Measurements from ENCODE around the gene RAB3D. TPM values are rescaled to one million over a fixed set of nuclear protein-coding genes. Genes with fewer than 3 reads are reported as not detected.

Gene RAB3D
- polyA plus RNA-seq, 2 donors = 21.7 to 25.7 TPM

- Histone ChIP-seq H3K9me3 (ENCODE audit: control insufficient read depth in 2 of 2, insufficient read depth in 1 of 2, low read depth in 1 of 2, low read length in 1 of 2) (no peaks in the 10 kb centered on the region), H3K27ac (ENCODE audit: low read depth in 2 of 2, low read length in 1 of 2) (peak overlapping the region; percentile 29 to 81), H3K4me1 (ENCODE audit: control insufficient read depth in 2 of 2, insufficient read depth in 2 of 2, low read length in 1 of 2) (peaks cover 17 to 31% of the 10 kb centered on the region in 2 donors), H3K36me3 (ENCODE audit: control insufficient read depth in 2 of 2, insufficient read depth in 2 of 2, low read length in 1 of 2) (peaks cover 0 to 4% of the 10 kb centered on the region in 2 donors), H3K4me3 (ENCODE audit: low read depth in 1 of 2, low read length in 2 of 2) (no peak overlapping the region), H3K27me3 (ENCODE audit: control insufficient read depth in 1 of 2, insufficient read depth in 2 of 2, low read length in 2 of 2) (peaks cover 0 to 7% of the 10 kb centered on the region in 2 donors)
- 45 to 47% methylated on average over 8 of the region's 8 CpGs for WGBS, 2 donors
Measured at GRCh38 chr19:11378319-11379189, 39.1 kb upstream of the RAB3D start.

GRCh38 chr19:11377756-11378155, 38.3 kb upstream of the RAB3D start:
- H3K27ac ChIP-seq (ENCODE audit: low read depth in 2 of 2, low read length in 1 of 2) = peak overlapping the region; percentile 20 to 66
- H3K4me1 ChIP-seq (ENCODE audit: control insufficient read depth in 2 of 2, insufficient read depth in 2 of 2, low read length in 1 of 2) = peaks cover 11 to 28% of the 10 kb centered on the region in 2 donors
- H3K4me3 ChIP-seq (ENCODE audit: low read depth in 1 of 2, low read length in 2 of 2) = no peak overlapping the region
- WGBS, 2 donors = 80 to 90% methylated on average over 3 of the region's 3 CpGs
- H3K9me3 ChIP-seq (ENCODE audit: control insufficient read depth in 2 of 2, insufficient read depth in 1 of 2, low read depth in 1 of 2, low read length in 1 of 2) = no peaks in the 10 kb centered on the region
- peaks cover 0 to 4% of the 10 kb centered on the region in 2 donors for H3K36me3 ChIP-seq (ENCODE audit: control insufficient read depth in 2 of 2, insufficient read depth in 2 of 2, low read length in 1 of 2)
- no peaks in the 10 kb centered on the region for H3K27me3 ChIP-seq (ENCODE audit: control insufficient read depth in 1 of 2, insufficient read depth in 2 of 2, low read length in 2 of 2)

- H3K4me3 ChIP-seq (ENCODE audit: low read depth in 1 of 2, low read length in 2 of 2) = no peak overlapping the region
- peak overlapping the region; percentile 17 to 66 for H3K27ac ChIP-seq (ENCODE audit: low read depth in 2 of 2, low read length in 1 of 2)
- H3K4me1 ChIP-seq (ENCODE audit: control insufficient read depth in 2 of 2, insufficient read depth in 2 of 2, low read length in 1 of 2) = peaks cover 11 to 26% of the 10 kb centered on the region in 2 donors
- peaks cover 0 to 4% of the 10 kb centered on the region in 2 donors for H3K36me3 ChIP-seq (ENCODE audit: control insufficient read depth in 2 of 2, insufficient read depth in 2 of 2, low read length in 1 of 2)
- no peaks in the 10 kb centered on the region for H3K27me3 ChIP-seq (ENCODE audit: control insufficient read depth in 1 of 2, insufficient read depth in 2 of 2, low read length in 2 of 2)
- H3K9me3 ChIP-seq (ENCODE audit: control insufficient read depth in 2 of 2, insufficient read depth in 1 of 2, low read depth in 1 of 2, low read length in 1 of 2) = no peaks in the 10 kb centered on the region
Measured at GRCh38 chr19:11377237-11377636, 37.8 kb upstream of the RAB3D start.

- Histone ChIP-seq H3K27ac (ENCODE audit: low read depth in 2 of 2, low read length in 1 of 2) (peak overlapping the region; percentile 88 to 100), H3K9me3 (ENCODE audit: control insufficient read depth in 2 of 2, insufficient read depth in 1 of 2, low read depth in 1 of 2, low read length in 1 of 2) (no peaks in the 10 kb centered on the region), H3K36me3 (ENCODE audit: control insufficient read depth in 2 of 2, insufficient read depth in 2 of 2, low read length in 1 of 2) (peaks cover 0 to 4% of the 10 kb centered on the region in 2 donors), H3K27me3 (ENCODE audit: control insufficient read depth in 1 of 2, insufficient read depth in 2 of 2, low read length in 2 of 2) (no peaks in the 10 kb centered on the region), H3K4me3 (ENCODE audit: low read depth in 1 of 2, low read length in 2 of 2) (peak overlapping the region; percentile 38 to 48), H3K4me1 (ENCODE audit: control insufficient read depth in 2 of 2, insufficient read depth in 2 of 2, low read length in 1 of 2) (peaks cover 9 to 19% of the 10 kb centered on the region in 2 donors)
- WGBS, 2 donors = 9 to 10% methylated on average over 27 of the region's 27 CpGs
Measured at GRCh38 chr19:11375143-11375948, 35.9 kb upstream of the RAB3D start.

- peak within 1 kb of the TSS; percentile 98 to 100 for H3K27ac ChIP-seq (ENCODE audit: low read depth in 2 of 2, low read length in 1 of 2)
- 0 to 1% methylated on average over 44 of the region's 44 CpGs for WGBS, 2 donors
- peak within 1 kb of the TSS; percentile 72 to 77 for H3K4me3 ChIP-seq (ENCODE audit: low read depth in 1 of 2, low read length in 2 of 2)
- H3K27me3 ChIP-seq (ENCODE audit: control insufficient read depth in 1 of 2, insufficient read depth in 2 of 2, low read length in 2 of 2) = no peaks in the 10 kb centered on the region
- H3K36me3 ChIP-seq (ENCODE audit: control insufficient read depth in 2 of 2, insufficient read depth in 2 of 2, low read length in 1 of 2) = peaks cover 0 to 4% of the 10 kb centered on the region in 2 donors
- peaks cover 9 to 19% of the 10 kb centered on the region in 2 donors for H3K4me1 ChIP-seq (ENCODE audit: control insufficient read depth in 2 of 2, insufficient read depth in 2 of 2, low read length in 1 of 2)
- H3K9me3 ChIP-seq (ENCODE audit: control insufficient read depth in 2 of 2, insufficient read depth in 1 of 2, low read depth in 1 of 2, low read length in 1 of 2) = no peaks in the 10 kb centered on the region
Measured at GRCh38 chr19:11374433-11375142, 35.1 kb upstream of the RAB3D start, which contains the start of gene SWSAP1. TSS of gene SWSAP1 (plus strand) at chr19:11374666. CDS start at chr19:11374681, 15 bp downstream.

- WGBS, 2 donors = 35 to 48% methylated on average over 11 of the region's 11 CpGs
- H3K9me3 ChIP-seq (ENCODE audit: control insufficient read depth in 2 of 2, insufficient read depth in 1 of 2, low read depth in 1 of 2, low read length in 1 of 2) = no peaks in the 10 kb centered on the region
- H3K27me3 ChIP-seq (ENCODE audit: control insufficient read depth in 1 of 2, insufficient read depth in 2 of 2, low read length in 2 of 2) = no peaks in the 10 kb centered on the region
- H3K27ac ChIP-seq (ENCODE audit: low read depth in 2 of 2, low read length in 1 of 2) = peak overlapping the region; percentile 98 to 100
- peaks cover 0 to 4% of the 10 kb centered on the region in 2 donors for H3K36me3 ChIP-seq (ENCODE audit: control insufficient read depth in 2 of 2, insufficient read depth in 2 of 2, low read length in 1 of 2)
- H3K4me1 ChIP-seq (ENCODE audit: control insufficient read depth in 2 of 2, insufficient read depth in 2 of 2, low read length in 1 of 2) = peaks cover 9 to 19% of the 10 kb centered on the region in 2 donors
- peak overlapping the region; percentile 72 to 77 for H3K4me3 ChIP-seq (ENCODE audit: low read depth in 1 of 2, low read length in 2 of 2)
Measured at GRCh38 chr19:11373885-11374432, 34.5 kb upstream of the RAB3D start.

- Histone ChIP-seq H3K36me3 (ENCODE audit: control insufficient read depth in 2 of 2, insufficient read depth in 2 of 2, low read length in 1 of 2) (peaks cover 0 to 3% of the 10 kb centered on the region in 2 donors), H3K9me3 (ENCODE audit: control insufficient read depth in 2 of 2, insufficient read depth in 1 of 2, low read depth in 1 of 2, low read length in 1 of 2) (no peaks in the 10 kb centered on the region), H3K4me3 (ENCODE audit: low read depth in 1 of 2, low read length in 2 of 2) (no peak overlapping the region), H3K27ac (ENCODE audit: low read depth in 2 of 2, low read length in 1 of 2) (no peak overlapping the region), H3K27me3 (ENCODE audit: control insufficient read depth in 1 of 2, insufficient read depth in 2 of 2, low read length in 2 of 2) (no peaks in the 10 kb centered on the region), H3K4me1 (ENCODE audit: control insufficient read depth in 2 of 2, insufficient read depth in 2 of 2, low read length in 1 of 2) (peaks cover 6 to 16% of the 10 kb centered on the region in 2 donors)
- 52 to 59% methylated on average over 10 of the region's 10 CpGs for WGBS, 2 donors
Measured at GRCh38 chr19:11373166-11373884, 33.9 kb upstream of the RAB3D start.

GRCh38 chr19:11370744-11371143, 31.3 kb upstream of the RAB3D start:
- H3K9me3 ChIP-seq (ENCODE audit: control insufficient read depth in 2 of 2, insufficient read depth in 1 of 2, low read depth in 1 of 2, low read length in 1 of 2) = no peaks in the 10 kb centered on the region
- H3K27ac ChIP-seq (ENCODE audit: low read depth in 2 of 2, low read length in 1 of 2) = no peak overlapping the region
- WGBS, 2 donors = 85 to 92% methylated on average over 2 of the region's 2 CpGs
- peaks cover under 1 to 6% of the 10 kb centered on the region in 2 donors for H3K4me1 ChIP-seq (ENCODE audit: control insufficient read depth in 2 of 2, insufficient read depth in 2 of 2, low read length in 1 of 2)
- H3K36me3 ChIP-seq (ENCODE audit: control insufficient read depth in 2 of 2, insufficient read depth in 2 of 2, low read length in 1 of 2) = no peaks in the 10 kb centered on the region
- H3K4me3 ChIP-seq (ENCODE audit: low read depth in 1 of 2, low read length in 2 of 2) = no peak overlapping the region
- H3K27me3 ChIP-seq (ENCODE audit: control insufficient read depth in 1 of 2, insufficient read depth in 2 of 2, low read length in 2 of 2) = no peaks in the 10 kb centered on the region

Data from esophagus (tissue), 2 donors.